K562 (cell line): ENCODE measurements around the gene NQO2. TPM values are rescaled to one million over a fixed set of nuclear protein-coding genes. Genes with fewer than 3 reads are reported as not detected.

Source experiments
- BRCA1 ChIP-seq, 2 experiments: fragments of 450-650 bp in 1 of 2; sonication (generic) in 1 of 2; formaldehyde crosslinking in 1 of 2; IDR thresholded peaks; 2 replicates each; pipeline versions ENCODE4 v1.5.0 to v1.6.1; 2017 to 2020; ENCODE audit warnings: mild to moderate bottlenecking in 1 of 2, missing genetic modification reagents in 1 of 2
- EHMT2 ChIP-seq: fragments of 450-650 bp; IDR thresholded peaks from 2 replicates; pipeline ENCODE4 v1.6.1; 2018; ENCODE audit warnings: antibody characterized with exemption
- FOXJ3 ChIP-seq: sonication (generic); formaldehyde crosslinking; IDR thresholded peaks from 2 replicates; pipeline ENCODE4 v1.4.0; 2020; ENCODE audit warnings: mild to moderate bottlenecking, missing genetic modification reagents
- FOXK1 ChIP-seq: sonication (generic); formaldehyde crosslinking; IDR thresholded peaks from 2 replicates; pipeline ENCODE4 v1.8.0; 2022; ENCODE audit warnings: missing genetic modification reagents, mild to moderate bottlenecking, borderline replicate concordance
- GATA2 ChIP-seq: sonication (generic); formaldehyde crosslinking; IDR thresholded peaks from 2 replicates; pipeline ENCODE4 v1.4.0; 2020; ENCODE audit warnings: mild to moderate bottlenecking, missing genetic modification reagents
- NFE2L1 ChIP-seq: fragments of 450-650 bp; IDR thresholded peaks from 2 replicates; pipeline ENCODE4 v1.6.1; 2016; ENCODE audit warnings: missing genetic modification characterization, low read depth, mild to moderate bottlenecking, missing compliant biosample characterization, moderate library complexity, borderline replicate concordance
- TCFL5 ChIP-seq: fragments of 250-450 bp; sonication (Bioruptor Pico); conservative IDR thresholded peaks from 2 replicates; pipeline ENCODE4 v1.6.1; 2021; ENCODE audit warnings: mild to moderate bottlenecking, moderate library complexity, matching md5 sums
- ZBTB33 ChIP-seq: sonication (generic); formaldehyde crosslinking; IDR thresholded peaks from 2 replicates; pipeline ENCODE4 v1.8.1; 2023; ENCODE audit warnings: mild to moderate bottlenecking, missing genetic modification reagents
- ZEB2 ChIP-seq: fragments of 450-650 bp; IDR thresholded peaks from 2 replicates; pipeline ENCODE4 v1.6.1; 2016
- ZNF174 ChIP-seq: fragments of 250-450 bp; sonication (Bioruptor Pico); IDR thresholded peaks from 2 replicates; pipeline ENCODE4 v1.4.0; 2020; ENCODE audit warnings: mild to moderate bottlenecking
- polyA plus RNA-seq, 8 experiments: library from polyadenylated mRNA; depleted of rRNA in 4 of 8; stranded (reverse) in 5 of 8; unstranded in 3 of 8; fragments of >200 nt; fragmentation: Nextera tagmentation in 2 of 8; fragmentation: Illumina TruSeq in 1 of 8; extraction: Ambion mirVana in 2 of 8; extraction: Trizol in 1 of 8; gene quantifications; 2 replicates each; pipeline versions ENCODE4 v1.2.1 to v1.2.3, GENCODE V29; 2011 to 2014; ENCODE audit warnings: inconsistent platforms in 1 of 8, missing spikeins in 1 of 8
- total RNA-seq, 7 experiments: library from RNA; depleted of rRNA in 6 of 7; stranded (reverse); fragments of >200 nt in 6 of 7; fragmentation: Illumina TruSeq in 2 of 7; extraction: Trizol in 2 of 7; gene quantifications; 2 replicates each; pipeline versions ENCODE4 v1.2.1 to v1.2.3, GENCODE V29; 2011 to 2021; ENCODE audit warnings: low replicate concordance in 1 of 7
- TF ChIP-seq, protein P1 (sequence below): IDR thresholded peaks from 2 replicates; pipeline ENCODE4 v1.6.1; 2011; ENCODE audit not compliant: insufficient read length; ENCODE audit errors: extremely low read depth
- TF ChIP-seq, protein P2 (sequence below): fragments of 250-450 bp; sonication (Bioruptor Pico); IDR thresholded peaks from 2 replicates; pipeline ENCODE4 v1.5.1; 2021; ENCODE audit warnings: mild to moderate bottlenecking
- TF ChIP-seq, protein P3 (sequence below): fragments of 450-650 bp; formaldehyde crosslinking; IDR thresholded peaks from 2 replicates; pipeline ENCODE4 v1.4.0; 2022; ENCODE audit warnings: missing genetic modification characterization
- TF ChIP-seq, protein P4 (sequence below): fragments of 450-650 bp; conservative IDR thresholded peaks from 2 replicates; pipeline ENCODE4 v1.6.1; 2016; ENCODE audit warnings: missing genetic modification characterization, low read depth, mild to moderate bottlenecking, missing compliant biosample characterization, moderate library complexity
- TF ChIP-seq, protein P5 (sequence below), 3 experiments: fragments of 200-800 bp in 1 of 3; fragments of 250-450 bp in 1 of 3; fragments of 450-650 bp in 1 of 3; sonication (Bioruptor Pico) in 1 of 3; sonication (Bioruptor generic) in 1 of 3; formaldehyde crosslinking in 1 of 3; IDR thresholded peaks; 2 replicates each; pipeline versions ENCODE4 v1.6.1 to v1.8.0; 2016 to 2022; ENCODE audit warnings: mild to moderate bottlenecking in 2 of 3, missing genetic modification characterization in 2 of 3, missing compliant biosample characterization in 1 of 3, moderate library complexity in 1 of 3

Gene NQO2
- total and polyA plus RNA-seq, 9 of the 15 experiments (the other 6 are each of a cell fraction or from before 2014, with no cell fraction given): 54.6 to 214 (median 116) TPM

GRCh38 chr6:2989332-2990247 lies 10.1 kb upstream of the NQO2 start (continued):
- TF ChIP-seq, protein P1, sequence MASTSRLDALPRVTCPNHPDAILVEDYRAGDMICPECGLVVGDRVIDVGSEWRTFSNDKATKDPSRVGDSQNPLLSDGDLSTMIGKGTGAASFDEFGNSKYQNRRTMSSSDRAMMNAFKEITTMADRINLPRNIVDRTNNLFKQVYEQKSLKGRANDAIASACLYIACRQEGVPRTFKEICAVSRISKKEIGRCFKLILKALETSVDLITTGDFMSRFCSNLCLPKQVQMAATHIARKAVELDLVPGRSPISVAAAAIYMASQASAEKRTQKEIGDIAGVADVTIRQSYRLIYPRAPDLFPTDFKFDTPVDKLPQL: peak; percentile 86
- TF ChIP-seq, protein P2, sequence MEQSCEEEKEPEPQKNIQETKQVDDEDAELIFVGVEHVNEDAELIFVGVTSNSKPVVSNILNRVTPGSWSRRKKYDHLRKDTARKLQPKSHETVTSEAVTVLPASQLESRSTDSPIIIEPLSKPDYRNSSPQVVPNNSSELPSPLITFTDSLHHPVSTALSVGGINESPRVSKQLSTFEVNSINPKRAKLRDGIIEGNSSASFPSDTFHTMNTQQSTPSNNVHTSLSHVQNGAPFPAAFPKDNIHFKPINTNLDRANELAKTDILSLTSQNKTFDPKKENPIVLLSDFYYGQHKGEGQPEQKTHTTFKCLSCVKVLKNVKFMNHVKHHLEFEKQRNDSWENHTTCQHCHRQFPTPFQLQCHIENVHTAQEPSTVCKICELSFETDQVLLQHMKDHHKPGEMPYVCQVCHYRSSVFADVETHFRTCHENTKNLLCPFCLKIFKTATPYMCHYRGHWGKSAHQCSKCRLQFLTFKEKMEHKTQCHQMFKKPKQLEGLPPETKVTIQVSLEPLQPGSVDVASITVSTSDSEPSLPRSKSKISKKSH (CRISPR knock-in tag): no peak
- TF ChIP-seq, protein P3, sequence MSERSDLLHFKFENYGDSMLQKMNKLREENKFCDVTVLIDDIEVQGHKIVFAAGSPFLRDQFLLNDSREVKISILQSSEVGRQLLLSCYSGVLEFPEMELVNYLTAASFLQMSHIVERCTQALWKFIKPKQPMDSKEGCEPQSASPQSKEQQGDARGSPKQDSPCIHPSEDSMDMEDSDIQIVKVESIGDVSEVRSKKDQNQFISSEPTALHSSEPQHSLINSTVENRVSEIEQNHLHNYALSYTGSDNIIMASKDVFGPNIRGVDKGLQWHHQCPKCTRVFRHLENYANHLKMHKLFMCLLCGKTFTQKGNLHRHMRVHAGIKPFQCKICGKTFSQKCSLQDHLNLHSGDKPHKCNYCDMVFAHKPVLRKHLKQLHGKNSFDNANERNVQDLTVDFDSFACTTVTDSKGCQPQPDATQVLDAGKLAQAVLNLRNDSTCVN: peak; percentile 76; the same call in 1 of the 2 replicates
- TF ChIP-seq TCFL5 (no peak), NFE2L1 (tag) (no peak), BRCA1 (IDR thresholded peaks at IDR 0.05) (no peak), BRCA1 (CRISPR knock-in tag; IDR thresholded peaks at IDR 0.05) (no peak), EHMT2 (no peak), ZNF174 (CRISPR knock-in tag) (0 out of 2 replicates have a peak, but pooled peaks have one; percentile 29), FOXJ3 (CRISPR knock-in tag) (peak; percentile 99), GATA2 (0 out of 2 replicates have a peak, but pooled peaks have one; percentile 6), FOXK1 (CRISPR knock-in tag) (no peak; the same call in 1 of the 2 replicates), ZEB2 (peak; percentile 75), ZBTB33 (CRISPR knock-in tag) (no peak)
- TF ChIP-seq, protein P4, sequence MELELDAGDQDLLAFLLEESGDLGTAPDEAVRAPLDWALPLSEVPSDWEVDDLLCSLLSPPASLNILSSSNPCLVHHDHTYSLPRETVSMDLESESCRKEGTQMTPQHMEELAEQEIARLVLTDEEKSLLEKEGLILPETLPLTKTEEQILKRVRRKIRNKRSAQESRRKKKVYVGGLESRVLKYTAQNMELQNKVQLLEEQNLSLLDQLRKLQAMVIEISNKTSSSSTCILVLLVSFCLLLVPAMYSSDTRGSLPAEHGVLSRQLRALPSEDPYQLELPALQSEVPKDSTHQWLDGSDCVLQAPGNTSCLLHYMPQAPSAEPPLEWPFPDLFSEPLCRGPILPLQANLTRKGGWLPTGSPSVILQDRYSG (tag): no peak
- TF ChIP-seq, protein P5, sequence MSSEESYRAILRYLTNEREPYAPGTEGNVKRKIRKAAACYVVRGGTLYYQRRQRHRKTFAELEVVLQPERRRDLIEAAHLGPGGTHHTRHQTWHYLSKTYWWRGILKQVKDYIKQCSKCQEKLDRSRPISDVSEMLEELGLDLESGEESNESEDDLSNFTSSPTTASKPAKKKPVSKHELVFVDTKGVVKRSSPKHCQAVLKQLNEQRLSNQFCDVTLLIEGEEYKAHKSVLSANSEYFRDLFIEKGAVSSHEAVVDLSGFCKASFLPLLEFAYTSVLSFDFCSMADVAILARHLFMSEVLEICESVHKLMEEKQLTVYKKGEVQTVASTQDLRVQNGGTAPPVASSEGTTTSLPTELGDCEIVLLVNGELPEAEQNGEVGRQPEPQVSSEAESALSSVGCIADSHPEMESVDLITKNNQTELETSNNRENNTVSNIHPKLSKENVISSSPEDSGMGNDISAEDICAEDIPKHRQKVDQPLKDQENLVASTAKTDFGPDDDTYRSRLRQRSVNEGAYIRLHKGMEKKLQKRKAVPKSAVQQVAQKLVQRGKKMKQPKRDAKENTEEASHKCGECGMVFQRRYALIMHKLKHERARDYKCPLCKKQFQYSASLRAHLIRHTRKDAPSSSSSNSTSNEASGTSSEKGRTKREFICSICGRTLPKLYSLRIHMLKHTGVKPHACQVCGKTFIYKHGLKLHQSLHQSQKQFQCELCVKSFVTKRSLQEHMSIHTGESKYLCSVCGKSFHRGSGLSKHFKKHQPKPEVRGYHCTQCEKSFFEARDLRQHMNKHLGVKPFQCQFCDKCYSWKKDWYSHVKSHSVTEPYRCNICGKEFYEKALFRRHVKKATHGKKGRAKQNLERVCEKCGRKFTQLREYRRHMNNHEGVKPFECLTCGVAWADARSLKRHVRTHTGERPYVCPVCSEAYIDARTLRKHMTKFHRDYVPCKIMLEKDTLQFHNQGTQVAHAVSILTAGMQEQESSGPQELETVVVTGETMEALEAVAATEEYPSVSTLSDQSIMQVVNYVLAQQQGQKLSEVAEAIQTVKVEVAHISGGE (CRISPR knock-in tag; IDR thresholded peaks at IDR 0.05): no peak; a peak in 1 of 6 replicates
